Suprapubic skin (tissue), 4 donors: ENCODE data around the gene PLCB1. TPM values are rescaled to one million over a fixed set of nuclear protein-coding genes. Genes with fewer than 3 reads are reported as not detected.

Experiments
- DNase-seq, 2 donors: peaks; one replicate each; pipeline ENCODE4 v3.0.0-alpha.2; 2019; ENCODE audit warnings: low spot score in 2 of 2
- H3K27ac ChIP-seq: fragments of 200-600 bp; sonication (generic); one replicate; pipeline ENCODE4 v1.5.1; 2019
- H3K27me3 ChIP-seq: fragments of 200-600 bp; sonication (generic); one replicate; pipeline ENCODE4 v1.5.1; 2019
- H3K36me3 ChIP-seq: fragments of 200-600 bp; sonication (generic); one replicate; pipeline ENCODE4 v1.5.1; 2019
- H3K4me1 ChIP-seq: fragments of 200-600 bp; sonication (generic); one replicate; pipeline ENCODE4 v1.5.1; 2019
- H3K4me3 ChIP-seq: fragments of 200-600 bp; sonication (generic); one replicate; pipeline ENCODE4 v1.5.1; 2019; ENCODE audit warnings: mild to moderate bottlenecking
- H3K9me3 ChIP-seq: fragments of 200-600 bp; sonication (generic); one replicate; pipeline ENCODE4 v1.5.1; 2019
- CTCF ChIP-seq, 2 donors: fragments of 200-600 bp in 1 of 2; fragments of 450-650 bp in 1 of 2; sonication (generic) in 1 of 2; IDR thresholded peaks; one replicate each; pipeline ENCODE4 v1.5.1; 2016 to 2019; ENCODE audit warnings: antibody characterized with exemption in 2 of 2, mild to moderate bottlenecking in 1 of 2, moderate library complexity in 1 of 2
- EP300 ChIP-seq: sonication (generic); formaldehyde crosslinking; IDR thresholded peaks from one replicate; pipeline ENCODE4 v1.6.1; 2017; ENCODE audit warnings: antibody characterized with exemption
- POLR2A ChIP-seq, 2 donors: fragments of 450-650 bp; IDR thresholded peaks; one replicate each; pipeline ENCODE4 v1.6.1; 2017; ENCODE audit warnings: antibody characterized with exemption in 2 of 2, mild to moderate bottlenecking in 2 of 2, moderate library complexity in 2 of 2
- POLR2AphosphoS5 ChIP-seq, 3 donors: sonication (generic); formaldehyde crosslinking; IDR thresholded peaks; one replicate each; pipeline ENCODE4 v1.6.1; 2017; ENCODE audit warnings: antibody characterized with exemption in 3 of 3
- WGBS: methylation state at CpG from one replicate; pipeline ENCODE4 v1.1.5; 2018; 5-methylcytosine and 5-hydroxymethylcytosine counted together
- total RNA-seq, 4 donors: library from RNA; depleted of rRNA; stranded (reverse); fragments of >200 nt; gene quantifications; one replicate each; pipeline ENCODE4 v1.1.0, GENCODE V29; 2016

PLCB1 gene
- total RNA-seq, 4 donors from 2014 or later, result 3.9 to 15.6 (median 6.7) TPM

DNA sequence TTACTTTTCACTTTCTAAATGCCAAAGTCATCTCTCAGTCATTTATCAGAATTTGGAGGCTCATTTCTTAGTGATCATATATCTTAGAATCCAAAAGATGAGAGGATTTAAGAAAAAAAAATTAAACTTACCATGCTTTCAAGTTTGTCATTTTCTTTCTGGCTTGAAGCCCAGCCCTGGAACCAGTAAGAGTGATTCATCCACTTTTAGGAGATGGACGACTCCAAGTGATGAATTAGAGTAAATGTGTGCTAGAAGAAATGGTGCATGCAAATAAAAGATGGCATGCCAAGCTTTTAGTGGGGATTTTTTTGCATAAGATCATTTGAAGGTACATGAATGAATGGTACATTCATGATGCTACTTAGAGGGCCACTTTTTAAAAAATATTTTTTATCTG lies 20.1 kb downstream of the PLCB1 start:
- TF ChIP-seq POLR2AphosphoS5 (IDR thresholded peaks at IDR 0.05) (no peak), POLR2A (IDR thresholded peaks at IDR 0.05) (no peak), CTCF (IDR thresholded peaks at IDR 0.05) (no peak), EP300 (no peak)
- H3K9me3 ChIP-seq, result no peaks in the 10 kb centered on the region
- no peak overlapping the region for H3K4me3 ChIP-seq
- no peaks in the 10 kb centered on the region for H3K27me3 ChIP-seq
- no peaks in the 10 kb centered on the region for H3K36me3 ChIP-seq
- WGBS, result 5% methylated on average over 1 of the region's 1 CpG
- peaks cover 30% of the 10 kb centered on the region for H3K4me1 ChIP-seq
- DNase-seq, result no peak
- H3K27ac ChIP-seq, result no peak overlapping the region

GRCh38 chr20:8152847-8153246 lies 20.8 kb downstream of the PLCB1 start:
- Histone ChIP-seq H3K4me3 (no peak overlapping the region), H3K36me3 (no peaks in the 10 kb centered on the region), H3K27ac (no peak overlapping the region), H3K9me3 (no peaks in the 10 kb centered on the region), H3K27me3 (no peaks in the 10 kb centered on the region), H3K4me1 (peaks cover 30% of the 10 kb centered on the region)
- TF ChIP-seq CTCF (IDR thresholded peaks at IDR 0.05), result no peak
- no peak for TF ChIP-seq POLR2AphosphoS5 (IDR thresholded peaks at IDR 0.05)
- TF ChIP-seq POLR2A (IDR thresholded peaks at IDR 0.05), result no peak
- 91% methylated on average over 2 of the region's 2 CpGs for WGBS
- no peak for DNase-seq

GRCh38 chr20:8153281-8153908 lies 21.3 kb downstream of the PLCB1 start:
- Histone ChIP-seq H3K4me1 (peaks cover 25% of the 10 kb centered on the region), H3K27me3 (no peaks in the 10 kb centered on the region), H3K4me3 (no peak overlapping the region), H3K27ac (no peak overlapping the region), H3K9me3 (no peaks in the 10 kb centered on the region), H3K36me3 (no peaks in the 10 kb centered on the region)
- no peak for DNase-seq
- TF ChIP-seq CTCF (IDR thresholded peaks at IDR 0.05) (no peak), POLR2A (IDR thresholded peaks at IDR 0.05) (no peak), POLR2AphosphoS5 (IDR thresholded peaks at IDR 0.05) (no peak), EP300 (no peak)
- WGBS, result 46% methylated on average over 3 of the region's 3 CpGs

GRCh38 chr20:8154638-8155037 lies 22.6 kb downstream of the PLCB1 start:
- Histone ChIP-seq H3K4me1 (peaks cover 23% of the 10 kb centered on the region), H3K27me3 (no peaks in the 10 kb centered on the region), H3K9me3 (no peaks in the 10 kb centered on the region), H3K27ac (no peak overlapping the region), H3K36me3 (no peaks in the 10 kb centered on the region), H3K4me3 (no peak overlapping the region)
- WGBS, result 85% methylated on average over 2 of the region's 2 CpGs
- no peak for TF ChIP-seq CTCF (IDR thresholded peaks at IDR 0.05)
- TF ChIP-seq POLR2A (IDR thresholded peaks at IDR 0.05), result no peak
- TF ChIP-seq EP300, result no peak
- TF ChIP-seq POLR2AphosphoS5 (IDR thresholded peaks at IDR 0.05), result no peak
- no peak for DNase-seq

DNA sequence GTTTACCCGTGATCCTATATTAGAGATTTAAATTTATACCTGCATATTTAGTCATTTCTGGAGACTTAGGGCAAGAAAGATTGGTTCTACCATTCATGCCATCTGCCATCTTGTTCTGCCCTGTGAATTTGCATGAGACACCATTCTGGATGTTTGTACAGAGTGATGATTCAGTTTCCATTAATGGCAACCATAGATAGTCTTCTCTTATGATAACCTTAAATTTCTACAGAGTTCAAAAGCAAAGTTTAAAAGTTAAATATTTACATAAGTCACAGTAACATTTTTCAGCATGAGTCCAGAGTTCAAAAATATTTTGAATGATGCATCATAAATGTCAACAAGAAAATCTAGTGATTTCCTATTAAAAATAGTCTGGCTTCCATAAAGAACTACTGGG lies 23.2 kb downstream of the PLCB1 start:
- no peak overlapping the region for H3K4me3 ChIP-seq
- H3K9me3 ChIP-seq, result no peaks in the 10 kb centered on the region
- no peak overlapping the region for H3K27ac ChIP-seq
- H3K36me3 ChIP-seq, result no peaks in the 10 kb centered on the region
- DNase-seq, result no peak
- H3K27me3 ChIP-seq, result no peaks in the 10 kb centered on the region
- H3K4me1 ChIP-seq, result peaks cover 23% of the 10 kb centered on the region
- TF ChIP-seq POLR2A (IDR thresholded peaks at IDR 0.05) (no peak), CTCF (IDR thresholded peaks at IDR 0.05) (no peak), POLR2AphosphoS5 (IDR thresholded peaks at IDR 0.05) (no peak), EP300 (no peak)
- 79% methylated on average over 1 of the region's 1 CpG for WGBS
